Hepatocyte (in vitro differentiated cells): ENCODE data around the gene PHLPP1. TPM values are rescaled to one million over a fixed set of nuclear protein-coding genes. Genes with fewer than 3 reads are reported as not detected.

Experiments
- DNase-seq: peaks from one replicate; pipeline ENCODE4 v3.0.0-alpha.2; 2016; ENCODE audit warnings: low spot score
- H2AFZ ChIP-seq: fragments of 200-600 bp; sonication (generic); 2 replicates; pipeline ENCODE4 v1.6.0; 2016; ENCODE audit warnings: antibody characterized with exemption, mild to moderate bottlenecking
- H3K27ac ChIP-seq: fragments of 200-600 bp; sonication (generic); 2 replicates; pipeline ENCODE4 v1.5.1; 2016; ENCODE audit warnings: mild to moderate bottlenecking
- H3K27me3 ChIP-seq: fragments of 200-600 bp; sonication (generic); 2 replicates; pipeline ENCODE4 v1.6.1; 2016
- H3K36me3 ChIP-seq: fragments of 200-600 bp; sonication (generic); replicated peaks from 2 replicates; pipeline ENCODE4 v1.5.1; 2016; ENCODE audit warnings: low read depth; ENCODE audit not compliant: insufficient read depth
- H3K4me1 ChIP-seq: fragments of 200-600 bp; sonication (generic); 2 replicates; pipeline ENCODE4 v1.5.1; 2016; ENCODE audit warnings: mild to moderate bottlenecking, moderate library complexity; ENCODE audit not compliant: insufficient read depth
- H3K4me2 ChIP-seq: fragments of 200-600 bp; sonication (generic); 2 replicates; pipeline ENCODE4 v1.6.0; 2016
- H3K4me3 ChIP-seq: fragments of 200-600 bp; sonication (generic); 2 replicates; pipeline ENCODE4 v1.5.1; 2016; ENCODE audit warnings: mild to moderate bottlenecking
- H3K79me2 ChIP-seq: fragments of 200-600 bp; sonication (generic); 2 replicates; pipeline ENCODE4 v1.6.0; 2017; ENCODE audit warnings: mild to moderate bottlenecking
- H3K9me2 ChIP-seq: fragments of 200-600 bp; sonication (generic); replicated peaks from 2 replicates; pipeline ENCODE4 v1.6.0; 2017; ENCODE audit warnings: mild to moderate bottlenecking; ENCODE audit not compliant: insufficient read depth
- H3K9me3 ChIP-seq: fragments of 200-600 bp; sonication (generic); 2 replicates; pipeline ENCODE4 v1.5.1; 2016; ENCODE audit warnings: low read depth, mild to moderate bottlenecking
- H4K20me1 ChIP-seq: fragments of 200-600 bp; sonication (generic); 2 replicates; pipeline ENCODE4 v1.6.0; 2016; ENCODE audit warnings: mild to moderate bottlenecking; ENCODE audit not compliant: insufficient read depth, poor library complexity, severe bottlenecking
- EZH2 ChIP-seq: fragments of 200-600 bp; sonication (generic); IDR thresholded peaks from 2 replicates; pipeline ENCODE4 v1.6.1; 2016; ENCODE audit warnings: antibody characterized with exemption, mild to moderate bottlenecking, borderline replicate concordance
- EZH2phosphoT487 ChIP-seq: fragments of 200-600 bp; sonication (generic); IDR thresholded peaks from one replicate; pipeline ENCODE4 v1.6.1; 2018; ENCODE audit warnings: antibody characterized with exemption, mild to moderate bottlenecking, low read depth, moderate library complexity; ENCODE audit not compliant: unreplicated experiment, severe bottlenecking
- WGBS: methylation state at CpG from one replicate; pipeline ENCODE4 v1.1.6; 2016; ENCODE audit warnings: low lambda C conversion rate; ENCODE audit errors: missing lambda C conversion rate; 5-methylcytosine and 5-hydroxymethylcytosine counted together
- polyA plus RNA-seq: library from polyadenylated mRNA; unstranded; fragments of >200 nt; fragmentation: Nextera tagmentation; extraction: Ambion mirVana; gene quantifications from 2 replicates; pipeline ENCODE4 v1.2.1, GENCODE V29; 2016
- total RNA-seq: library from RNA; depleted of rRNA; stranded (reverse); fragments of >200 nt; gene quantifications from 2 replicates; pipeline ENCODE4 v1.2.3, GENCODE V29; 2014
- TF ChIP-seq, protein P1 (sequence below): fragments of 200-600 bp; sonication (generic); IDR thresholded peaks from 2 replicates; pipeline ENCODE4 v1.5.1; 2016; ENCODE audit warnings: antibody characterized with exemption, mild to moderate bottlenecking; ENCODE audit not compliant: poor library complexity

PHLPP1 gene
- total and polyA plus RNA-seq, 2 experiments from 2014 or later, result 7.3 to 14.3 TPM

DNA sequence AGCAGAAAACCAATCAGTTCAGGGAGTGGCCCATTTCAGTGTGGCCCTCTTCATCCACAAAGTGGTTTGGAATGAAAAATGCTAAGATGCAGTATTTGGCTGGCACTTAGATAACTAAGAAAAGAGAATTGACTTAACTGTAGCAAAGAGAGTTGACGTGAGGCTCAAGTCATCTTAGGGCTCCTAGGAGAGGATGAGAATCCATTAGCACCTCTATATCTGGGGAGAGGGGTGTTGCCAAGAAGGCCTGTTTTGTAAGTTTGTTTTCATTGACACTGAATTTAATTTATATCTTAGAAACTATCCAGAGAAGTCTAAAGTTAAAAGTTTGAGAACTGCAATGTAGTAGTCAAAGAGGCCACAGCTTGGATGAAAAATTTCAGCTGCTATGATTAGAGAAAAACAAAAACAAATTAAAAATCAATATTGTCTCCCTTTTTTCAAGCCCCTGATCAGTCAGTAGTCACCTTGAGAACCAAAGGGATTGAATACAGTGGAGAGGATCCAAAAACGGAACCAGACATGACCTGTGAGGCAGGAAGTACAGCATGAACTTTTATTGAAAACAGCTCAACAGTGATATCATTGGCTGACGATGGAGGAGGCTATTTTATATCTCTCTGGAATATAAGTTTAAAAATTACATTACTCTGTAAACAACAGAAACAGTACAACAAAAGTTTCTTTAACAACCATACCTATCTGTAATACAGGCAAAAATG is 52.7 kb downstream of the PHLPP1 start:
- Histone ChIP-seq H3K9me3 (no peaks in the 10 kb centered on the region), H3K9me2 (no peaks in the 10 kb centered on the region), H2AFZ (no peak overlapping the region), H3K4me1 (peaks cover 6% of the 10 kb centered on the region), H3K27me3 (no peaks in the 10 kb centered on the region), H3K36me3 (no peaks in the 10 kb centered on the region), H3K27ac (no peak overlapping the region), H4K20me1 (no peaks in the 10 kb centered on the region), H3K79me2 (peaks cover 75% of the 10 kb centered on the region), H3K4me3 (no peak overlapping the region), H3K4me2 (no peak overlapping the region)
- WGBS, result 61% methylated on average over 3 of the region's 3 CpGs
- no peak for DNase-seq
- TF ChIP-seq EZH2phosphoT487, result no peak
- TF ChIP-seq, protein P1, sequence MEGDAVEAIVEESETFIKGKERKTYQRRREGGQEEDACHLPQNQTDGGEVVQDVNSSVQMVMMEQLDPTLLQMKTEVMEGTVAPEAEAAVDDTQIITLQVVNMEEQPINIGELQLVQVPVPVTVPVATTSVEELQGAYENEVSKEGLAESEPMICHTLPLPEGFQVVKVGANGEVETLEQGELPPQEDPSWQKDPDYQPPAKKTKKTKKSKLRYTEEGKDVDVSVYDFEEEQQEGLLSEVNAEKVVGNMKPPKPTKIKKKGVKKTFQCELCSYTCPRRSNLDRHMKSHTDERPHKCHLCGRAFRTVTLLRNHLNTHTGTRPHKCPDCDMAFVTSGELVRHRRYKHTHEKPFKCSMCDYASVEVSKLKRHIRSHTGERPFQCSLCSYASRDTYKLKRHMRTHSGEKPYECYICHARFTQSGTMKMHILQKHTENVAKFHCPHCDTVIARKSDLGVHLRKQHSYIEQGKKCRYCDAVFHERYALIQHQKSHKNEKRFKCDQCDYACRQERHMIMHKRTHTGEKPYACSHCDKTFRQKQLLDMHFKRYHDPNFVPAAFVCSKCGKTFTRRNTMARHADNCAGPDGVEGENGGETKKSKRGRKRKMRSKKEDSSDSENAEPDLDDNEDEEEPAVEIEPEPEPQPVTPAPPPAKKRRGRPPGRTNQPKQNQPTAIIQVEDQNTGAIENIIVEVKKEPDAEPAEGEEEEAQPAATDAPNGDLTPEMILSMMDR, result no peak
- TF ChIP-seq EZH2, result no peak

DNA sequence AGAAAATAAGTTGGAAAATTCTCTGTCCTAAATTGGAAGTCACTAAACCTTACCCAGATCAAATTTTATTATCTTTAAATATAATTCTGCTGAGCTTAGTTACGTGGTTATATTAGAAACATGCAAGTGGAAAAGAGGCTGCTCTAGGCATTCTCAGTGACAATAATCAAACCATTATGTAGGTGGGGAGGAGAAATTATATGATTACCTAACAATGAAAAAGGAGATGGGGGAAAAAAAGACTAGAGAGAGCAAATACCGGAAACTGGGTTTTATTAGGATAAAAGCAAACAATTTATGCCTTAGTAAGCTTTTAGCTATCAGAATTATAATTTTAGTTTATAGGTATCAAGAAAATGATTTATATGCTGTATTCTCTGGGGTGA is 53.2 kb downstream of the PHLPP1 start:
- Histone ChIP-seq H3K9me3 (no peaks in the 10 kb centered on the region), H3K9me2 (no peaks in the 10 kb centered on the region), H3K4me2 (no peak overlapping the region), H2AFZ (no peak overlapping the region), H3K79me2 (peaks cover 72% of the 10 kb centered on the region), H3K36me3 (no peaks in the 10 kb centered on the region), H3K4me1 (peaks cover 7% of the 10 kb centered on the region), H3K4me3 (no peak overlapping the region), H3K27me3 (no peaks in the 10 kb centered on the region), H4K20me1 (no peaks in the 10 kb centered on the region), H3K27ac (no peak overlapping the region)
- no peak for DNase-seq
- 52% methylated on average over 2 of the region's 2 CpGs for WGBS
- TF ChIP-seq, protein P1, result no peak
- TF ChIP-seq EZH2phosphoT487 (no peak), EZH2 (no peak)

GRCh38 chr18:62769216-62769615 is 53.9 kb downstream of the PHLPP1 start:
- Histone ChIP-seq H3K4me2 (no peak overlapping the region), H3K27me3 (no peaks in the 10 kb centered on the region), H3K4me3 (no peak overlapping the region), H3K9me3 (no peaks in the 10 kb centered on the region), H3K79me2 (peaks cover 74% of the 10 kb centered on the region), H2AFZ (no peak overlapping the region), H4K20me1 (no peaks in the 10 kb centered on the region), H3K9me2 (no peaks in the 10 kb centered on the region), H3K4me1 (peaks cover 7% of the 10 kb centered on the region), H3K27ac (no peak overlapping the region), H3K36me3 (no peaks in the 10 kb centered on the region)
- DNase-seq, result no peak
- TF ChIP-seq EZH2, result no peak
- TF ChIP-seq EZH2phosphoT487, result no peak
- TF ChIP-seq, protein P1, result no peak
- WGBS, result 58% methylated on average over 2 of the region's 2 CpGs
